Measurements from ENCODE around the gene TBC1D8. TPM values are rescaled to one million over a fixed set of nuclear protein-coding genes. Genes with fewer than 3 reads are reported as not detected.

TBC1D8 gene
- total and polyA plus RNA-seq, 2 experiments from 2014 or later = 18.0 to 36.9 TPM

- no peak for DNase-seq (ENCODE audit: low spot score)
- Mint-ChIP-seq H3K27ac (no peak overlapping the region), H3K9me3 (no peaks in the 10 kb centered on the region), H3K36me3 (ENCODE audit: low read depth) (peaks cover 48% of the 10 kb centered on the region), H3K4me3 (no peak overlapping the region), H3K4me1 (peaks cover 16% of the 10 kb centered on the region), H3K27me3 (ENCODE audit: insufficient read depth, low read depth, poor library complexity) (peaks cover 8% of the 10 kb centered on the region)
- Histone ChIP-seq H3K4me3 (no peak overlapping the region), H3K27me3 (ENCODE audit: insufficient read depth) (no peaks in the 10 kb centered on the region), H3K36me3 (ENCODE audit: insufficient read depth) (no peaks in the 10 kb centered on the region), H2AFZ (no peak overlapping the region), H3K79me2 (replicated peaks; ENCODE audit: insufficient read depth) (peaks cover 2% of the 10 kb centered on the region), H3F3A (replicated peaks; ENCODE audit: low read depth) (no peaks in the 10 kb centered on the region), H3K9me2 (ENCODE audit: insufficient read depth) (no peaks in the 10 kb centered on the region), H3K4me2 (no peak overlapping the region), H4K20me1 (replicated peaks; ENCODE audit: insufficient read depth) (peaks cover 12% of the 10 kb centered on the region; the same call in 1 of the 2 replicates), H3K4me1 (ENCODE audit: insufficient read depth) (no peaks in the 10 kb centered on the region), H3K27ac (ENCODE audit: low read depth) (no peak overlapping the region)
- TF ChIP-seq REST (IDR thresholded peaks at IDR 0.05; ENCODE audit: unreplicated experiment) (no peak), JUNB (IDR thresholded peaks at IDR 0.05; ENCODE audit: unreplicated experiment) (no peak), POLR2AphosphoS5 (IDR thresholded peaks at IDR 0.05; ENCODE audit: low read depth) (no peak), EZH2phosphoT487 (IDR thresholded peaks at IDR 0.05; ENCODE audit: unreplicated experiment) (no peak), CREB1 (CRISPR knock-in tag; IDR thresholded peaks at IDR 0.05; ENCODE audit: low read depth) (no peak), STAT1 (IDR thresholded peaks at IDR 0.05; ENCODE audit: unreplicated experiment) (no peak), ETS1 (IDR thresholded peaks at IDR 0.05) (no peak), ZNF331 (CRISPR knock-in tag; IDR thresholded peaks at IDR 0.05; ENCODE audit: low read depth) (no peak), EZH2 (IDR thresholded peaks at IDR 0.05; ENCODE audit: low read depth, unreplicated experiment) (no peak), NANOG (IDR thresholded peaks at IDR 0.05; ENCODE audit: borderline replicate concordance) (no peak), ZNF462 (CRISPR knock-in tag; IDR thresholded peaks at IDR 0.05) (no peak), CTCF (conservative IDR thresholded peaks at IDR 0.05; ENCODE audit: low read depth in 2 of 2) (no peak), ZNF114 (CRISPR knock-in tag; IDR thresholded peaks at IDR 0.05) (no peak)
- no peak for ATAC-seq
Measured at GRCh38 chr2:101058386-101058785, 92.8 kb downstream of the TBC1D8 start.

Data from GM23338 (cell line).